Measurements from ENCODE around the gene DZIP3.

Gene DZIP3, protein sequence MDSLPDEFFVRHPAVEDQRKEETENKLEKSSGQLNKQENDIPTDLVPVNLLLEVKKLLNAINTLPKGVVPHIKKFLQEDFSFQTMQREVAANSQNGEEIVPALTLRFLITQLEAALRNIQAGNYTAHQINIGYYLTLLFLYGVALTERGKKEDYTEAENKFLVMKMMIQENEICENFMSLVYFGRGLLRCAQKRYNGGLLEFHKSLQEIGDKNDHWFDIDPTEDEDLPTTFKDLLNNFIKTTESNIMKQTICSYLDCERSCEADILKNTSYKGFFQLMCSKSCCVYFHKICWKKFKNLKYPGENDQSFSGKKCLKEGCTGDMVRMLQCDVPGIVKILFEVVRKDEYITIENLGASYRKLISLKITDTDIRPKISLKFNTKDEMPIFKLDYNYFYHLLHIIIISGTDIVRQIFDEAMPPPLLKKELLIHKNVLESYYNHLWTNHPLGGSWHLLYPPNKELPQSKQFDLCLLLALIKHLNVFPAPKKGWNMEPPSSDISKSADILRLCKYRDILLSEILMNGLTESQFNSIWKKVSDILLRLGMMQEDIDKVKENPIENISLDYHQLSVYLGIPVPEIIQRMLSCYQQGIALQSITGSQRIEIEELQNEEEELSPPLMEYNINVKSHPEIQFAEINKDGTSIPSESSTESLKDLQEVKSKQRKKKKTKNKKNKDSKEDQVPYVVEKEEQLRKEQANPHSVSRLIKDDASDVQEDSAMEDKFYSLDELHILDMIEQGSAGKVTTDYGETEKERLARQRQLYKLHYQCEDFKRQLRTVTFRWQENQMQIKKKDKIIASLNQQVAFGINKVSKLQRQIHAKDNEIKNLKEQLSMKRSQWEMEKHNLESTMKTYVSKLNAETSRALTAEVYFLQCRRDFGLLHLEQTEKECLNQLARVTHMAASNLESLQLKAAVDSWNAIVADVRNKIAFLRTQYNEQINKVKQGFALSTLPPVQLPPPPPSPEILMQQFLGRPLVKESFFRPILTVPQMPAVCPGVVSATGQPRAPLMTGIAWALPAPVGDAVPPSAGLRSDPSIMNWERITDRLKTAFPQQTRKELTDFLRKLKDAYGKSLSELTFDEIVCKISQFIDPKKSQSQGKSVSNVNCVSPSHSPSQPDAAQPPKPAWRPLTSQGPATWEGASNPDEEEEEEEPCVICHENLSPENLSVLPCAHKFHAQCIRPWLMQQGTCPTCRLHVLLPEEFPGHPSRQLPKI
- 63.2 to 106 reads per million in 2 donors for total RNA-seq

DNA sequence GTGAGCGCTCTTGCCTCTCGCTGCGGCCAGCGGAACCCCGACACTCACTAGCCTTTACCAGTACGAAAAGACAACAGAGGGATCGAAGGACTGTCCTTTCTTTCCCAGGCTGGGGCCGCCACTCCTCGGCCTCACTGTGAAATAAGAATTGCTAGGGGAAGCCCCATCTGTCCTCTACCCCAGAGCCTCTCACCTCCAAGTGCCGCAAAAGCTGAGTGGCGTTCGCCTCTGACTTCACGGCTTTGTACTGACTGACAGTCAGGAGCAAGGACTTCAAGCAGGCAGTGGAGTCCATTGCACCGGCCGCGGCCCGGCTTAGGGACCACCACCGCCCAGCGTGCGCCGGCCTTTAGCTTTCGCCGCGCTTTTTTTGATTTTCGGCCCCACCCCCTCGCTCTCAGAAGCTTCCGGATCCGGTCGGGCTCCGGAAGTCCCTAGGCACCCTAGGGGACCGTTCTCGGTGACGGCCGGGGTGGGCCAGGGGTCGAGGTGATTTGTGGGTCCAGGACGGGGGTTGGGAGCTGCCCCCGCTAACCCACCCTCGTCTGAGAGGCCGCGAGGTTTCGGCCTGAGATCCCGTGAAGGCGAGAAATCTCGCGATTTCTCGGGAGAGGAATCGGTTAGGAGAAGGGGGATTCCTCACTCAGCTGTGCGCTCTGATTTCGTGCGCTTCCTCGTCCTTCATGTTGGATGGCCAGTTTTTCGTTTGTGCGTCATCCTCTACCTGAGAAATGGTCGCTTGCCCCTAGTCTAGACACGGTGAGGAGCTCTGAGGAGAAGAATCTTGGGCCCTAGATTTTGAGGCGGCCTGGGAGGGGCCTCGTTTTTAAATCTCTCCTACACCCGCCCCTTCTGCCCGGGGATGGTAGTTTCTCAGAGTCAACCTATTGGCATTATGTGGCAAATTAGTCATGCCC lies at the start of gene DZIP3, which contains the start of gene CIP2A:
Gene DZIP3 (plus strand): TSS at position 642 of the 917 bp plus-strand sequence. CDS start 15,685 bp downstream, outside the sequence.
Gene CIP2A (minus strand): TSS at position 358 of the 917 bp plus-strand sequence. CDS start 63 bp downstream, at position 295.
- peak; percentile 61 for DNase-seq

DNA sequence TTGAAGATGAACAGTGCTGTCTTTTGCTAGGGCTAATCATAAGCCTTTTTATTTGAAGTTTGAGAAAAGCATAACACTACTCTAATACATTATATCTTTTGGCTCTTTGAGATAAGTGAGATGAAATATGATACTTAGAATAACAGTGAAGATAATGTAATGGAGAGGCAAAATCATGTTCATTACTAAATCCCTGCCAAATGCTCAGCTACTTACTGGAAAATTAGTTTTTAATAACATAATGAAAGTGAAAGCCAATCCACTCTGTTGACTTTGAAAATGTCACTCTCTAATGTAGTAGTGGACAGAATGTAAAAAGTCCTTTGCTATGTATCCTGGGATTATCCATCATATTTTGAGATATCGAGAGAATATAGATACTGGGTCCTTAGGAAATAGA lies 43.3 kb upstream of the DZIP3 start:
- DNase-seq = no peak

DNA sequence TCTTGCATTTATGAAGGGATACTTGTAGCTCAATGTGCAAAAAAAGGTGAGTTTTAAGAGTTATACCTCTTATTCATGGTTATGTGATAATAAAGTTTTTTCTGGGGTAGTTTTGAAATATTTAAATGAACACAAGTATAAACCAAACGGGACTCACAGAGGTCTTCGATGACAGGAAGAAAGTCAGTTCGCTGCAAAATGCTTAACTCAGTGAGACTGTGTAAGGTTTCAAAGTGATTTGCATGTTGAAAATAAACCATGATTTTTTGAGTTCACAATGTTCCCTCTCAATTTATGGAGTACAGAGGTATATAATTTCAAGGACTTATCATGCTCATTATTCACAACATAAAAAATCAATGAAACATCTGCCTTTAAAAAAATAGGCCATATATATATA lies 42.8 kb upstream of the DZIP3 start:
- DNase-seq = no peak

DNA sequence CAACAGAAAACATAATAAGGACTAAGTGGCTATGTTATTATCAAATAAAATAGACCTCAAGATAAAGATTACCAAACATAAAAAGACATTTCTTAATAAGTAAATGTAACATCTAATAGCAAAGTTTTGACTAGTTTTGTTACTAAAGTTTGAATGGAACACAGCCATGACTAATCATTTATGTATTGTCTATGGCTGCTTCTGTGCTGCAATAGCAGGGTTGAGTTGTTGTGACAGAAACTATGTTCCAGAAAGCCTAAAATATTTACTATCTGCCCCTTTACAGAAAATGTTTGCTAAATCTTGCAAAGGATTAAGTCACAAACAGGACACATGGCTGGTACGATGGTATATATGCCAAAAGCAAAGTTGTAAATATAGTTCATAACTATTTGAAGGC lies 41.2 kb upstream of the DZIP3 start:
- no peak for DNase-seq

DNA sequence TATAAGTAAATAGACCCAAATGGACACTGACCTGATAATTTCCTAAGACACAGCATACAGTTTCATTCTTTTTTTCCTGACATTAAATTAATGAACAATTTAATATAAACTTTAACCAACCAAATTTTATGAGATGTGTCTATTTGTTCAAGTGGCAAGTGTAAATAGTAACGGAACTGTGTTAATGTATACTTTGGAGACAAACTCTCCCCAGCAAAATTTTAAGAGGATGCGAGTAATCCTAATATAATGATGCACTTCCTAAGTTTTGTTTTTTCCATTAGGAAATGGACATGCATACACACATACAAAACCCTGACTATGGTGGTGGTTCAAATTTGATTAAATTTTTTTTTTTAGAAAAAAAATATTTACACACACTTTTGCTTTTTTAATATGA lies 40.6 kb upstream of the DZIP3 start:
- DNase-seq = no peak

DNA sequence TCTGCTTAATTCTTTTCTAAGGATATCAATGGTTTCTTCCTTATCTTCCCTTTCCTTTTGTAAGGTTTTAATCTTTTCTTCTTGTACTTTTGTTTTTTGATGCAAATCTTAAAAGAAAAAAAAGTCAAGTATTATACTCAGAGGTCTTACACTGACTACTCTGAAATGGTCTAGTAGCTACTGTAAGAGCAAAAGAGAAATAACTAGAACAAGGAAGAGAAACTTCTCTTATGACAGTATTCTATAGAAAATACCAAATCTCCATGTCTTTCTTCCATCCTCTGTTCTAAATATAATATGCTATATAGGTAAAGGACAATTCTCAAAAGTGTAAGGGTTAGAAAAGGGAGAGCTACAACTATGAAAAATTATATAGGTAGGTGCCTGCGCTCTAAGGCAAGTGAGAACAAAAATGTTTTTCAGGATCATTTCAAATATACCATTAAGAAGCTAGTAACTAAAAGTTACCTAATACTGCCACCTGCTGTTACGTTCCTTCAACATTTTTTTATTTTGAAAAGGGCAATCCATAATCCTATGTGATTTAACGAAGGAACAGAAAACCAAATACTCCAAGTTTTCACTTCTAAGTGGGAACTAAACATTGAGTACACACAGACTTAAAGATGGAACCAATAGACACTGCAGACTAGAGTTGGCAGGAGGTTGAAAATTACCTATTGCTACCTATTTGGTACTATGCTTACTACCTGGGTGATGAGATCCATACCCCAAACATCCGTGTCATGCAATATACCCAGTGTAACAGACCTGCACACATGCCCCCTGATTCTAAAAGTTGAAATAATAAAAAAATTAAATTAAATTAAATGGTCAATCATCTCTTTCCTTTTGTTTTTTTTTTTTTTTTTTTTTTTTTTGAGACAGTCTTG lies 37.0 kb upstream of the DZIP3 start:
- DNase-seq = no peak

DNA sequence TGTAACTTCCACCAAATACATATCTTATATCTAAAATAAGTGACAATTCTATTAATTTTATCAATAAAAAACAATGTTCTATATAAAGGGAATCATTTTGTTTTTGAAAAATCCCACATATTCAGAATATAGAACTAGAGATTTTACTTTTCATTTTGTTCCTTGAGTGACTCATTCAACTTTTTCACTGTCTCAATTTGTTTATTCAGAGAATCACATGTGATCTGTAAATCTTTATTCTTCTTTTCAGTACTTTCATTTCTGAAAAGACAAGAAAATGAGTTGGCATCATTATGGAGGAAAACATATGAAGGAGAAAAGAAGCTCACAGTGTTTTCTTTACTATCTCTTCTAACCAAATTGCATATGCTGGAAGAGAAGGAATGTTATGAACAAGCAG lies 35.3 kb upstream of the DZIP3 start:
- no peak for DNase-seq

DNA sequence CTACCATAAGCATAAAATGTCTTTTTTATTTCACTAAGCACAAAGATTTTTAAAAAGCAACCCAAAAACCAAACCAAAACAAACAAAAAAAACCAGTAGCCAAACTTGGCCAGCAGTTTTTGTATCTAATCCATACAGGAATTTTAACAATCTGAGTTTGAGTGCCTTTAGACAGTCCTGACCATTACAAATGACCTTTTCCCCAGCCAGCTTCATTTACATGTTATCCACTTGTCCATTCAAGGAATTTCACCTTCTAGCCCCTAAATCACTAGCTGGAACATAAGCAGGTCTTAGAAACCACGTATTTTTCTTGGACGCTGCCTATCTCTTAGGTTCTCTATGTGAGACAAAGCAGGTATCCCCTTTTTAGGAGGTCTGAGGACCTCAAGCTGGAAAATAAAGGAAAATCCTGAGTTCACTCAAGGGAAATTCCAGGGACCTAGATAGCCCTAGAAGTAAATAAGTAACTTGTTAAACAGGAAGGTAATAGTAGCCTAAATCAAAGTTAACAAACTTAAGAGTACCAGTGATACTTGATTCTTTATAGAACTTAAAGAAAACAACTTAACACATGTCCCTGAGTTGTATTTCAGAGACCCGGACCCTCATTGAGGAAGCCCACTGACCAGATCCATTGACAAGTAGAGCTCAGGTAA lies 34.5 kb upstream of the DZIP3 start:
- no peak for DNase-seq

DNA sequence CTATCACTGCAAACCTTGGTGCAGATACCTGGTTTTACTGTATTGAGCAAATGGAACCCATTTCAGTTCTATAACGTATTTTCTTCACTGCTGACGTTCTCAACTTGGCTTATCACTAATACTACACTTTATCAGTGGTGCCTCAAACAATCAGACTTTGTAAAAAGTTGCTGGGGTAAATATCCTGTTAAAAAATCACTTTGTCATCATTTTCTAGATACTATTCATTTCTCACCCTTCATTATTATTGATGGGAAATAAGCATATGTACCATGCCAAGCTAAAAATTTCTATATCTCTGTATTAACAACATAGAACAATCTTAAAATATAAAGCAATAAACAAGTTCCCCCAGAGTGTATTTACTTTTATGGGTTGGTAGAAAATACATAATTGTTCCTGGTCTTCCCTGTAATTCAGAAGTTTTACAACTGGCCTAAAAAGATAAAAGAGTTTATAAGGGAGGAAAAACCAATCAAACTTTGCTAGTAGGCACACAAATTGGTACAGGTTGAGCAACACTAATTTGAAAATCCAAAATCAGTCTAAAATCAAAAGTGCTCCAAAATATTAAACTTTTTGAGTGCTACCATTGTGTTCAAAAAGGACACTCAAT lies 33.4 kb upstream of the DZIP3 start:
- DNase-seq = no peak

DNA sequence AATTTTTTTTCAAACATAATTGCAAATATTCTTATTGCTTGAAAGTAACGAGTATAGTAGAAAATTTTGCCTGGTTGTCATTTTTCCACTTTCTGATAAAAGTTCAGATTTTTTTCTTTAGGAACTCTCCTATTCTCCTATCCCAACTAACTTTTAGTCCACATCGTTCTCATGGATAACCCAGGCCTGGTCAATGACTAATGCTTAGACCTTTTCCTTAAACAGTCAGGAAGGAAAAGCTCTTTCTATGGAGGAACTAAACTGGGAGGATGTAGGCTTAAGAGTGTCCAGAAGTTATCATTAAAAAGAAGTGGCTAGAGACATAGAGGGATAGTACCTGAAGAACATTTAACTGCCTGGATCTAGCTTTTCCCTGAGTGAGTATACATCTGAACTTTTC lies 27.0 kb upstream of the DZIP3 start:
- DNase-seq = no peak

DNA sequence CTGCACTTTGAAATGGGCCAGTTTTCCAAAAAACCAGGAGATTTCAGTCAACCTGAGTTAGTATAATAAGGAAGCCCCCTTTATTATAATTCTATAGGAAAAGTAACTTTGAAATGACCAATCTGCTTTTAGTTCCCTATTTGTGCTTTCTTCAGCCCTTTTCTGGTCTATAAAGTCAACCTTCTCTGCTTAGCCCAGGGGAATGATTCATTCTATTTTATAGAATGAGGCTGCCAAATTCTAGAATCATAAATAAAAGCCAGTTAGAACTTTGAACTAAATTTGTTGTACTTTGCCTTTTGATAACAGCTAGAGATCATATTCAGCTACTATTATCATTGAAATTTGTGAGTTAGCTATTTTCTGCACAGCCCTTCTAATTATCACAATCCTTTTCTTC lies 25.0 kb upstream of the DZIP3 start:
- DNase-seq = no peak

DNA sequence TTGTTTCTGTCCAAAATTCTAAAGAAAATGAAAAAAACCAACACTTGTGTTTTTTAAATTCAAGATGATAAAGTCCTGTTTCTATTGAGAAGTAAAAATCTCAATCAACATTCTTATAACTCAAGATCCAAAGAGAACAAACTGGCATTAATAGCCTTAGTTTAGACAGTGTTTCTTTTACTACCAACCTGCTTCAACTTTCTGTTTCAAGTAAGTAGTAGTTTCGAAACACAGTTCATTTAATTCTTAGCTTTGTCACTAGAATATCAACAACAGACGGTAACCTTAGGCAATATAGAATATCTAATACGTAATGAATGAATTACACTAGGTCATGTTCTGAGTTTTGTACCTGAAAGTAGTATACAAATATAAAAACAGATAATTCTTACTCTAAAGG lies 24.0 kb upstream of the DZIP3 start:
- DNase-seq = no peak

DNA sequence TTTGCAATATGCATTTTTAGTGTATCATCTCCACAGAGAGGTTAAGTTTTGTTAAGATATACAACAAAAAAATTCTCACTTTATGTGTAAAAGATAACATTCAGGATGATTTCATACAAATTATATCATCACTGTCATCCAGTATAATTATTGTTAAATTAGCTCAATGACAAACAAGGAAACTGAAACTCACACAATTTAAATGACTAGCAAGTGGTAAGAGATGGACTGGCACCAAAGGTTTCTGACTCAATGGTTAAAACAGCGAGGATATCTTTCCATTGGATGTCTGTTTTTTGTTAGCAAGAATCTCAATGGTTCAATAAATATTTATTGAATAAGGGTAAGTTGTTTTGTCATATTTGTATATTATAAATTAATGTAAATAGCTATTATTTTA lies 22.9 kb upstream of the DZIP3 start:
- DNase-seq = no peak

DNA sequence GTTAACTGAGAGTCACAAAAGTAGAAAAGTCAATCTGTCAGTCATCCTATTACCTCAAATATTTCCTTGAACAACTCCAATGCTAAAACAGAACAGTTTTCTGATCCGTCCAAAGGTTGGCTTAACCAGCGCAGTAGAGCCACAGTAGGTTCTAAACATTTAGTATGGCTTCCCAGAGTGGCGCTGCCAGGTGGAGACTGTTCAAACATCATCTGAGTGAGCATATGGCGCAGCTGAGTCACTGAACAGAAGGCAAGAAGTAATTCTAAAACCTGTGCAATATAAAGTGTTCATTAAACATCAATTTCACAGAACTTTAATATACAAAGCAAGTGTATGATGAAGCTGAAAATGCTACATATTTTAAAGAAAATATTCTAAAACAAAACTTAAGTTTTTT lies 20.2 kb upstream of the DZIP3 start:
- no peak for DNase-seq

DNA sequence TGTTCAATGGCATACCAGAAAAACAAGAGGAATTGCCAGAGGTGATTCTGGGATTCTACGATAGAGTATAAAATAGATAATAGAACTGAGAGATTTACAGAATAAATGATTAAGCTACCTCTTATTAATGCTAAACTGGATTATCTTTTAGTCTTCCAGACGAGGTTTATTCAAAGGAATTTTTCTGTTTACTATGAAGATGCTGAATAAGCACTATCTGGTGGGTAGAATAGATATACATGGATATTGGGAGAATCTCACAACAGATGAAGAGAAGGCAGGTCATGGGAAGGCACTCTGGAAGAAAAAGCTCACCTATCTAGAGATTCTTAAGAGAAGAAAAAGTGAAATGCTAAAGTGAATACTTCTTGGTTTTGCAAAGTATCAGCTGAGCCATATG lies 11.5 kb upstream of the DZIP3 start:
- no peak for DNase-seq

DNA sequence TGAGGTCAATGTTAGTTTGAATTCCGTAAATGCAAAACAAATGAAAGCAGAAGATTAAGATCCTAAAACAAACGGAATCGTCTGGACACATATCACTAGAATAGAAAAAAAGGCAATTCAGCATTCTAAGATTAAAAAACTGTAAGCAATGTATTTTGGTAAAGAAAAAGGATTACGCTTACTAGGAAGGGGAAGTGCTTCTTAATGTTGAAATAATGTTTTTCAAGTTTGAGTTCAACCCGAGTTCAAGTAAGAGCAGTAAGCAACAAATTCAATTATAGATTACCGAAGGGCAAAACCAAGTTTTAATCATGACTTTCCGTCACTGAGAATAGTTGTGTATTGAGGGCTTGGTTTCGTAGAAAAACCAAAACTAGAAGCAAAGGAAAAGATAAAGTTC lies 921 bp upstream of the DZIP3 start:
- no peak for DNase-seq

DNA sequence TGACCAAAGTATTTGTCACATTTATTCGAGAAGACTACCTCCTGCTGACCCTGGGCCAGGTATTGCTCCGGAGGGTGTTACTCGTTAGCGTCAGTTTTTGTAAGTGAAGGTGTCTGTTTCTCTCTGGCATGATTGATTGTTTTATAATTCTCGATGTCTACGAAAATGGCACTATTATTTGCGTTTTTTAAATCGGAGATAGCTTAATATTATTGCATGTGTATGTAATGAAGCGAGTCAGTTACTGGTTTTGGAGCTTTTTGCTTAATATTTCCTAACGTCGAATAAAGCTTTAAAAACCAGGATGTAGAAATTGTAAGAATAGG lies 439 bp downstream of the DZIP3 start:
- DNase-seq = no peak

DNA sequence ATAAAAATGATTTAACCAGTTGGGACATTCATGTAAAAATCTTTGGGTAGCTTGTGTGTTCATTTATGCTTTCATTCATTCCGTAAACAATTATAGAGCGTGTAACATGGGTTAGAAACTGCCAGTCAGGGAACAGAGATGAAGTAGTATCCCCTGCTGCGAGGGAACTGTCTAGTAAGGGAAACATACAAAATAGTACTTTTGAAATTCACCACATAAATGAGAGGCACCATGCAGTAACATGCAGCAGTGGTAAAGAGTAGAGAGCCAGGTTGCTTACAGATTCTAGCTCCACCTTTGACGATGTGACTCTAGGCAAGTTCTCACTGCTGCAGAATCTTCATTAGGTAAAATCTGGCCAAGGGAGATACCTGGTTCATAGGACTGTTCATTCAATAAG lies 938 bp downstream of the DZIP3 start:
- DNase-seq = no peak

DNA sequence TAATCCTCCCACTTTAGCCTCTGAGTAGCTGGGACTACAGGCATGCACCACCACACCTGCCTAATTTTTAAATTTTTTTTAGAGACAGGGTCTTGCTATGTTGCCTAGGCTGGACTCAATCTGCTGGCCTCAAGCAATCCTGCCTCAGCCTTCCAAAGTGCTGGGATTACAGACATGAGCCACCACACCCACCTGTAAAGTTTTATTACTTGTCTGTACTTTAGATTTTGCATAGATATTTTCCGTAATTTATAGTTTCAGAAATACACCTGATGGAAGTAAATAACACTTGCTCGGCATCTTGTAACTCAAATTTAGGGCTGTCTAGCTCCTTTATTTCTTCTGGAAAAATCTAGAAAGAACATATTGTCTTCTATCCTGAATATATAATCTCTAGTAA lies 5.8 kb downstream of the DZIP3 start:
- DNase-seq = no peak

DNA sequence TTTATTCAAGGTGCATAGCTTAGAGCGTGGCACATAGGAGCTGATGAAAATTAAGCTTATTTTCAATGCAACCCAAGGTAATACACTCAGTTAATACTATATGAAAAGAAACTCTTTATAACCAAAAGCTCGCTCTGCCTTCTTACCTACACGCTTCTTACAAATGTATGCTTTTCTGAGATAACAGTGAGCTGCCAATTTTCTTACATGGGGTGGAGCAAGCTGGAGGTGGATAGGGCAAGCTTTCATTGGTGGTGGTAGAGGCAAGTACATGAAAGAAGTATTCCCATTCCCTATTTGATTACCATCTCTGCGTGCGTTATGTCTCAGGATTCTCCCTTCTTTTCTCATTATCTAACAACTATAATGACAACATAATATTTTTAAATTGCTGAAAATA lies 8.9 kb downstream of the DZIP3 start:
- no peak for DNase-seq
